ENCODE measurements around the gene ELFN1.

Gene ELFN1

DNA sequence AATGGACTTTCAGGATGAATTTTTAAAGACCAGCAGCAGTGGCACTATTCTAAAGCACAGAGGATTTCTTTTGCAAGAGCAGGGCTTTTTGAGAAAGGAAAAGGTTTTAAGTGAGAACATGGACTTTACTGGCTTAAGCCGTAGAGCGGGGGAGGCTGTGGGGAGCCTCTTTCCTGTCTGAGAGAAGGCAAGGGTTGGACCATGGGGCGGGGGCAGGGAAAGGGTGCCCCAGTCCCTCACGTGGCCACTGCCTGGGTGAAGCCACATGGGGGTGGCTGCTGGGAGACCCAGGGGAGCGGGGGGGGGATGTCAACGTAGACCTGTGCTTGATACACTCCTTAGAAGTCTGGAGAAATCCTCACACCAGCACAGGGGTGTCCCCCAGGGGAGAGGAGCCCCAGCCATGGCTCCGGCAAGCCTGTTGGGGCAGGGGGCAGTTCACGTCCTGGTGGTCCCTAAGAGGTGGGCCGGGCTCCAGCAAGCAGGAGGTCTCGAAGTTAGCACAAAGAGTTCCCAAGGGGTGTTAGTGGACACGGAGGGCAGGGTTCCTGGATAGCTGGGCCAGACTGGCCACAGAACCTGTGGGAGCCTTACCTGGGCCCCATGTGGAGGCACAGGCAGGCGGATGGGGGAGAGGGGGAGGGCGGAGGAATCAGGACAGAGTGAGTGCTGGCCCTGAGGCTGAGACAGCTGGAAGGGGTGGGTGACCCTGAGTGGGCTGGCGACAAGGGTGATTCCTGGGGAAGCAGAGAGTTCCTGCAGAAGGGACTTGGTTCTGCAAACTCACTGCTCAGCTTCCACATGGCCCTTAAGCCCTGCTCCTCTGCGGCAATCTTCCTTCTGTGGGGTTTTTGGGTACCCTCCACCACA, 36.9 kb upstream of the ELFN1 start:
- H3K9me3 ChIP-seq (ENCODE audit: control insufficient read depth, low read length) = peaks cover 31% of the 10 kb centered on the region
- WGBS, 2 experiments (ENCODE audit: insufficient coverage in 2 of 2) = 82 to 83% methylated on average over 8 to 10 of the region's 15 CpGs
- H3K36me3 ChIP-seq (ENCODE audit: control insufficient read depth, insufficient read depth, low read length) = no peaks in the 10 kb centered on the region
- H3K4me3 ChIP-seq (ENCODE audit: extremely low read depth, insufficient read depth, low read length, poor library complexity, severe bottlenecking) = no peak overlapping the region
- H3K4me1 ChIP-seq (ENCODE audit: control insufficient read depth, insufficient read depth, low read length, poor library complexity, severe bottlenecking) = no peaks in the 10 kb centered on the region
- H3K27ac ChIP-seq (ENCODE audit: low read depth, low read length, severe bottlenecking) = no peak overlapping the region

DNA sequence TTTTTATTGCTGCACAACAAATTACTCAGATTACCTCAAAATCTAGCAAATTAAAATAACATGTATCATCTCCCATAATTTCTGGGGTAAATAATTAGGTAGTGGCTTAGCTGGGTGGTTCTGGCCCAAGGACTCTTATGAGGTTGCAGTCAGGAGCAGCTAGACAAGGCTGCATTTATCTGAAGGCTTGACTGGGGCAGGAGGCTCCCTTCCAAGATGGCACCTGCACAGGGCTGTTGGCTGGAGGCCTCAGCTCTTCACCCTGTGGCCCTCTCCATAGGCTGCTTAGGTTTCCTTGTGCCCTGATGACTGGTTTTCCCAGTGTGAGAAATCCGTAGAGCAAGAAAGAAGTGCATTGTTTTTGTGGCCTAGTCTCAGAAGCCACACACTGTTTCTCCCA, 34.7 kb upstream of the ELFN1 start:
- 67% methylated on average over 1 of the region's 1 CpG for WGBS, 2 experiments (ENCODE audit: insufficient coverage in 2 of 2)
- Histone ChIP-seq H3K9me3 (ENCODE audit: control insufficient read depth, low read length) (peaks cover 25% of the 10 kb centered on the region), H3K27ac (ENCODE audit: low read depth, low read length, severe bottlenecking) (no peak overlapping the region), H3K4me1 (ENCODE audit: control insufficient read depth, insufficient read depth, low read length, poor library complexity, severe bottlenecking) (no peaks in the 10 kb centered on the region), H3K4me3 (ENCODE audit: extremely low read depth, insufficient read depth, low read length, poor library complexity, severe bottlenecking) (no peak overlapping the region), H3K36me3 (ENCODE audit: control insufficient read depth, insufficient read depth, low read length) (no peaks in the 10 kb centered on the region)

DNA sequence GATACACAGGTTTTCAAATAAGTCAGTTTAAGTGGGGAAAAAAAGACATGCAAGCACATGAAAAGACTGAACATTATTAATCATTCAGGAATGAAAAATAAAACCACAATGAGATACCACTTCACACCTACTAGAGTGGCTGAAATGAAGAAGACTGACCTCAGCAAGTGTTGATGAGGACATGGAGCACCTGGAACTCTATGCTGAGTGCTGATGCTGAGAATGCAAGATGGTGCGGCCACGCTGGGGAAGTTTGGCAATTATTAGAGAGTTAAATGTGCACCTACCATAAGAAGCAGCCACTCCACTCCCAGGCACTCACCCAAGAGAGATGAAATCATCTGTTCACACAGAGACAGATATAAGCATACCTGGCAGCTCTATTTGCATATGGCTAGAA, 32.9 kb upstream of the ELFN1 start:
- Histone ChIP-seq H3K36me3 (ENCODE audit: control insufficient read depth, insufficient read depth, low read length) (no peaks in the 10 kb centered on the region), H3K27ac (ENCODE audit: low read depth, low read length, severe bottlenecking) (no peak overlapping the region), H3K9me3 (ENCODE audit: control insufficient read depth, low read length) (peaks cover 25% of the 10 kb centered on the region), H3K4me1 (ENCODE audit: control insufficient read depth, insufficient read depth, low read length, poor library complexity, severe bottlenecking) (no peaks in the 10 kb centered on the region), H3K4me3 (ENCODE audit: extremely low read depth, insufficient read depth, low read length, poor library complexity, severe bottlenecking) (no peak overlapping the region)
- no CpG with 5 or more reads among the region's 2 CpGs for whole genome bisulfite sequencing, 2 experiments (ENCODE audit: insufficient coverage in 2 of 2)

DNA sequence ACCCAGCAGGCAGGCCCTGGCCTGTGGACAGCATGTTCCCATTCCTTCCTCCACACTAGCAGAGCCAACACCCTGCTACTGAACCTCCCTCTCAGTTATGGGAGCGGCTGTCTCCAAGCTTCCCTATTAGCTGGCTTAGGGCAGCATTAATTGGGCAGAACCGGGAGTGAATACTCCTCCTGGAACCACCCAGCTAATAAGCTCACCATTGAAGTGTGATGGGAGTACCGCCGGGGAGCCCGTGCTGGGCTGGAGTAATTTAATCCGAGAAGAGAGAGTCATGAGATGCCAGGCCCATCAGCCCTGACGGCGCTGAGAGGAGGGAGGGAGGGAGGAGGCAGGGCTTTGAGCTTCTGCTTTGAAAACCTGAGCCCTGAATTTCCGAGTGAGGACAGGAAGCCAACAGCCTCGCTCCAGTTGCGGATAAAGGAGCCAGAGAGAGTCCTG, 31.8 kb upstream of the ELFN1 start:
- no peaks in the 10 kb centered on the region for H3K4me1 ChIP-seq (ENCODE audit: control insufficient read depth, insufficient read depth, low read length, poor library complexity, severe bottlenecking)
- H3K27ac ChIP-seq (ENCODE audit: low read depth, low read length, severe bottlenecking) = peak overlapping the region; percentile 10
- no peaks in the 10 kb centered on the region for H3K36me3 ChIP-seq (ENCODE audit: control insufficient read depth, insufficient read depth, low read length)
- H3K9me3 ChIP-seq (ENCODE audit: control insufficient read depth, low read length) = peaks cover 25% of the 10 kb centered on the region
- H3K4me3 ChIP-seq (ENCODE audit: extremely low read depth, insufficient read depth, low read length, poor library complexity, severe bottlenecking) = no peak overlapping the region
- WGBS, 2 experiments (ENCODE audit: insufficient coverage in 2 of 2) = 39 to 54% methylated on average over 5 to 11 of the region's 11 CpGs

DNA sequence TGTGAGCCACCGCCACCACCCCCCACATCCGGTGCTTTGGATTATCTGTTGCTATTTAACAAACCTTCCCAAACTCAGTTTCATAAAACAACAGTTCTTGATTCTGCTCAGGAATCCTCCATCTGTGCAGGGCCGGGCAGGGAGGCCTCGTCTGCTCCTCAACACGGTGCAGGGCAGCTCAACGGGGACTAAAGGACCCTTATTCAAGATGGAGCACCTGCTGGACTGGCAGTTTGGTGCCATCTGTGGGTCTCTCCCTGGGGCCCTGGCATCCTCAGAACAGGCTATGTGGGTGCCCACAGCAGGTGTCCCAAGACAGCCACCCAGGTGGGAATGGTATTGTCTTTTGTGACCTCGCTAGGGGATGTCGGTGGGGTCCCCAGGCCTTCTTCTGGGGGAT, 31.0 kb upstream of the ELFN1 start:
- Histone ChIP-seq H3K27ac (ENCODE audit: low read depth, low read length, severe bottlenecking) (no peak overlapping the region), H3K36me3 (ENCODE audit: control insufficient read depth, insufficient read depth, low read length) (no peaks in the 10 kb centered on the region), H3K4me1 (ENCODE audit: control insufficient read depth, insufficient read depth, low read length, poor library complexity, severe bottlenecking) (no peaks in the 10 kb centered on the region), H3K4me3 (ENCODE audit: extremely low read depth, insufficient read depth, low read length, poor library complexity, severe bottlenecking) (no peak overlapping the region), H3K9me3 (ENCODE audit: control insufficient read depth, low read length) (peaks cover 25% of the 10 kb centered on the region)
- WGBS, 2 experiments (ENCODE audit: insufficient coverage in 2 of 2) = 88 to 98% methylated on average over 6 to 8 of the region's 8 CpGs

DNA sequence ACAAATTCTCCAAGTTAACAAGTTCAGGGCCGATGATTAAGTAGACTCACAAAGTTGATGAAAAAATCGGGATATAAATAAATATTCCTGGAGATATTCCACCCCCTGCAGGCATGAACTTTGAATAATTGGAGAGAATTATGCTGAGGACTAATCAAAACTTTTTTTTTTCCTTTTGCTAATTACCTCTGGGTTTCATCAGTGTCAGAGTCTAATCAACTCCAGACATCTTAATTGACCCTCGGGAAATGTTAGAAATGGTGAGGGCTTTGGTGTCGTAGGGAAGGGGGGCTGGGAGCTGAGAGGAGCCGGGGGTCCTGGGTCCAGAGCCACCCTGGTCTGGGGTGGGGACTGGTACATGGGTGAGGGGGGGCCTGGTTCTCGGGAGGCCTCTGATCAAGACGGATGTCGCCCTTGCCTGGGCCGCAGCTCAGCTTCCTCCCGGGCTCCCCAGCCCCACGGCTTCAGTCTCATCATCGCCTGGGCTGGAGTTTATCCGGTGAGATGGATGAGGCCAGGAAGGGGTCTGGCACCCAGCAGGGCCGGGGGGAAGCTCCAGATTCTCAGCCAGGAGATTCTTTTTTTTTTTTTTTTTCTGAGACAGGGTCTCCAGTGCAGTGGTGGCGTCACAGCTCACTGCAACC, 30.4 kb upstream of the ELFN1 start:
- no peak overlapping the region for H3K4me3 ChIP-seq (ENCODE audit: extremely low read depth, insufficient read depth, low read length, poor library complexity, severe bottlenecking)
- H3K9me3 ChIP-seq (ENCODE audit: control insufficient read depth, low read length) = peaks cover 25% of the 10 kb centered on the region
- H3K36me3 ChIP-seq (ENCODE audit: control insufficient read depth, insufficient read depth, low read length) = no peaks in the 10 kb centered on the region
- no peaks in the 10 kb centered on the region for H3K4me1 ChIP-seq (ENCODE audit: control insufficient read depth, insufficient read depth, low read length, poor library complexity, severe bottlenecking)
- peak overlapping the region; percentile 29 for H3K27ac ChIP-seq (ENCODE audit: low read depth, low read length, severe bottlenecking)
- WGBS, 2 experiments (ENCODE audit: insufficient coverage in 2 of 2) = 66 to 82% methylated on average over 9 to 10 of the region's 15 CpGs

DNA sequence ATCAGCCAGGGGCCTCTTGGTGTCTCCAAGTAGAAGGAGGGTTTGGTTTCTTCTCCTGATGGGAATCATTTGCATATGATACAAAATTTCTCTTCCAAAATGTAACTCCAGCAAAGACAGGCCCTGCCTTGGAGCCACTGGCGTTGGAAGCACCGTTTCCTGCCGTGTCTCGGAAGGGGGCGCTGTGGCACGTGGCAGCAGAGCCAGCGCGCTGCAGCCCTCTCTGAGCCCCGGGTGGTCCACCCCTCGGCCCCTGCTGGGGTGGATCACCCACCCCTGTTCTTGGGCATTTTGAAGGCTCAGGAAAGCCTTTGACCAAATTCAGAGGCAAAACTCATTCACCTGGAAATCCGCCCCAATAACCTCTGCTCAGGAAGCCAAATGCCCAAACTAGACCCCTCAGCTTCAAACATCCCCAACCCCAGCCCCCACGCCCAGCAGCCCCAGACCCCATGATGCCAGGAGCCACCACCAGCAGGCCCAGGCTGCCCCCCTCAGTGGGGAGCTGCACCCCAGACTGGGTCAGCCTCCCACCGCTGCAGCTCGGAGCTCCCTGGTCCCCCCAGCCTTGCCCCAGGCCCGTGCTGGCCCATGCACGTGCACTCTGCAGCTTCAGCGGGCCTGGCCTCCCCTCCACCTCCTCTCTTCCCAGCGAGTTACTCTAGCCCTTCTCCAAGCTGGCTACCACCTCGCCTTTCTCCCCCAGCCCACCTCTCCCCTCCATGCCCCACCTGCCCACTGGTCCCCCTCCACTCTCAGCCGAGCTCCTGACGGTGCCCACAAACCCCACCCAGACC, 29.5 kb upstream of the ELFN1 start:
- Histone ChIP-seq H3K36me3 (ENCODE audit: control insufficient read depth, insufficient read depth, low read length) (no peaks in the 10 kb centered on the region), H3K27ac (ENCODE audit: low read depth, low read length, severe bottlenecking) (no peak overlapping the region), H3K9me3 (ENCODE audit: control insufficient read depth, low read length) (peaks cover 25% of the 10 kb centered on the region), H3K4me1 (ENCODE audit: control insufficient read depth, insufficient read depth, low read length, poor library complexity, severe bottlenecking) (no peaks in the 10 kb centered on the region), H3K4me3 (ENCODE audit: extremely low read depth, insufficient read depth, low read length, poor library complexity, severe bottlenecking) (no peak overlapping the region)
- WGBS, 2 experiments (ENCODE audit: insufficient coverage in 2 of 2) = 81 to 85% methylated on average over 8 to 20 of the region's 21 CpGs

DNA sequence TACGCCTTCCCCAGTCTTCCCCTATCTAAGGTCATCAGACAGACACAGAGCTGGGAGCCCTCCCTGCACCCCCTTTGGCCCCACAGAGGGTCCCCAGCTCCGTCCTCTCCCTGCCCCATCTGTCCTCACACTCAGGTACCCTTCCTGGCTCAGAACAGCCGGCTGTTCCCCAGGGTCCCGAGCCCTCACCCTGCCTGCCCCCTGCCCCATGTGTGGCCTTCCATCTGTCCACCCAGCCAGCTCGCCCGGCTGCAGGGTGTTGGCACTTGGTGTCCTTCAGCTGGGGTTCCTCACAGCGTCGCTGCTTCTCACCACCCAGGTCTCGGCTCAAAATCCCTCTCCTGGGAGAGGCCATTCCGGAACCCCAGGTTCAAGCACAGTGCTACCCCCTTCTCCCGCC, 28.9 kb upstream of the ELFN1 start:
- Histone ChIP-seq H3K27ac (ENCODE audit: low read depth, low read length, severe bottlenecking) (no peak overlapping the region), H3K36me3 (ENCODE audit: control insufficient read depth, insufficient read depth, low read length) (no peaks in the 10 kb centered on the region), H3K9me3 (ENCODE audit: control insufficient read depth, low read length) (peaks cover 19% of the 10 kb centered on the region), H3K4me3 (ENCODE audit: extremely low read depth, insufficient read depth, low read length, poor library complexity, severe bottlenecking) (no peak overlapping the region), H3K4me1 (ENCODE audit: control insufficient read depth, insufficient read depth, low read length, poor library complexity, severe bottlenecking) (no peaks in the 10 kb centered on the region)
- WGBS, 2 experiments (ENCODE audit: insufficient coverage in 2 of 2) = 94 to 97% methylated on average over 5 to 11 of the region's 11 CpGs

DNA sequence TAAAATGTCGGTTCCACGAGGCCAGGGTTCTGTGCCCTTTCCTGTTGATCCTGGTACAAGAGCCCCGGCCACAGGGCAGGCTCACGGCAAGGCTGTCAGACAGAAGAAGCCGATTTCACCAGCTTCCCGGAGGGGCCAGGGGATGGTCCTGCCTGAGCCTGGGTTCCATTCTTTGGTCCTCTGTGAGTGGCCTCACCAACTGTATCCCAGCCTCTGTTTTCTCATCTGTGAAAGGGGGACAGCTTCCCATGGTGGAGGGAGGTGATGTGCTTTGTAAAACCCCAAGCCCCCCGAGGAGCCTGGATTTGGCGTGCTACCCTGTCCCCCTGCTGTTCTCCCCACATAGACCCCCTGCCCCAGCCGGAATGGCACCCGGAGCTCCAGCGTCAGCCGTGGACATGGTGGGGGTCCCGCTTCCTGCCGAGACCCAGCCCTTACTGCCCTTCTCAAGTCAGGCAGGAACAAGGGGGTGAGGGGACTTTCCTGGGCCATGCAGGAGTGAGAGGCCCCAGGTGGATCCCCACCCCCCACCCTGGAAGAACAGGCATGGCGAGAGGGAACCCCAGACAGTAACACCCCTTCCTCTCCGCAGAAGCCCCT, 28.3 kb upstream of the ELFN1 start:
- H3K9me3 ChIP-seq (ENCODE audit: control insufficient read depth, low read length) = peaks cover 15% of the 10 kb centered on the region
- H3K4me1 ChIP-seq (ENCODE audit: control insufficient read depth, insufficient read depth, low read length, poor library complexity, severe bottlenecking) = no peaks in the 10 kb centered on the region
- no peaks in the 10 kb centered on the region for H3K36me3 ChIP-seq (ENCODE audit: control insufficient read depth, insufficient read depth, low read length)
- H3K4me3 ChIP-seq (ENCODE audit: extremely low read depth, insufficient read depth, low read length, poor library complexity, severe bottlenecking) = no peak overlapping the region
- WGBS, 2 experiments (ENCODE audit: insufficient coverage in 2 of 2) = 92 to 93% methylated on average over 2 to 16 of the region's 16 CpGs
- no peak overlapping the region for H3K27ac ChIP-seq (ENCODE audit: low read depth, low read length, severe bottlenecking)

DNA sequence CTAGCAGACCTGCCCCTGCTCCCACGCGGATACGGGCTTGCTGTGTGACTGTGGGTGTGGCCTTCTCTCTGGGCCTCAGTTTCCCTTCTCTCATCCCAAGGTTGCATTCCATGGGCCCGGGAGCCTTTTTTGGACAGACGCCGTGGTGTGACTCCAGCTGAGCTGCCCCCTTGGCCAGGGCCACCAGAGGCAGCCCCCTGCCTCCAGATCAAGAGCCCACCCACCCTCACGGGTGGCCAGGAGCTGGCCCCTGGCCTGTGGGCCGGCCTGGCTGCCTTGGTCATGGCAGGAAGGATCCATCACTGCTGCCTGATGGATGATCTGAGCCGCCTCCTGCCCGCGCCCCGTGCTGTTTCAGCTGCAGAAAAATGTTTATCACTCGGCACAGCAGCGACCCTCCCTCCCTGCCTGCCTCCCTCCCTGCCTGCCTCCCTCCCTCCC, 27.8 kb upstream of the ELFN1 start:
- Histone ChIP-seq H3K4me3 (ENCODE audit: extremely low read depth, insufficient read depth, low read length, poor library complexity, severe bottlenecking) (no peak overlapping the region), H3K36me3 (ENCODE audit: control insufficient read depth, insufficient read depth, low read length) (no peaks in the 10 kb centered on the region), H3K4me1 (ENCODE audit: control insufficient read depth, insufficient read depth, low read length, poor library complexity, severe bottlenecking) (no peaks in the 10 kb centered on the region), H3K27ac (ENCODE audit: low read depth, low read length, severe bottlenecking) (no peak overlapping the region), H3K9me3 (ENCODE audit: control insufficient read depth, low read length) (peaks cover 10% of the 10 kb centered on the region)
- 78 to 84% methylated on average over 8 to 10 of the region's 14 CpGs for WGBS, 2 experiments (ENCODE audit: insufficient coverage in 2 of 2)
